DMS53 treated with DMSO at 0.1 percent for 48 hours (cell line): ENCODE measurements around the gene ASB10.

Source experiments
- DNase-seq: peaks from one replicate; lab custom pipeline; 2025; ENCODE audit not compliant: unreplicated experiment; lab: John Stamatoyannopoulos, UW

ASB10 gene

GRCh38 chr7:151211155-151211772 lies 24.2 kb upstream of the ASB10 start:
- no peak for DNase-seq

- DNase-seq = no peak
Measured at GRCh38 chr7:151210087-151210854, 23.2 kb upstream of the ASB10 start, which contains the start of gene H2BK1. H2BK1 (minus strand) TSS chr7:151210488; CDS start chr7:151210318, 170 bp downstream.

GRCh38 chr7:151209588-151209987 lies 22.5 kb upstream of the ASB10 start:
- DNase-seq = no peak

- DNase-seq = no peak
Measured at GRCh38 chr7:151208253-151208862, 21.3 kb upstream of the ASB10 start.

- no peak for DNase-seq
Measured at GRCh38 chr7:151207804-151208203, 20.8 kb upstream of the ASB10 start.

- DNase-seq = no peak
Measured at GRCh38 chr7:151207315-151207714, 20.3 kb upstream of the ASB10 start.

- no peak for DNase-seq
Measured at GRCh38 chr7:151206914-151207313, 19.9 kb upstream of the ASB10 start.

GRCh38 chr7:151205730-151206129 lies 18.7 kb upstream of the ASB10 start:
- DNase-seq = no peak

GRCh38 chr7:151204383-151205032 lies 17.5 kb upstream of the ASB10 start:
- DNase-seq = peak; percentile 38

- DNase-seq = no peak
Measured at GRCh38 chr7:151202836-151203235, 15.8 kb upstream of the ASB10 start.

- DNase-seq = no peak
Measured at GRCh38 chr7:151201751-151202150, 14.7 kb upstream of the ASB10 start.

GRCh38 chr7:151201344-151201743 lies 14.3 kb upstream of the ASB10 start:
- DNase-seq = no peak

- DNase-seq = no peak
Measured at GRCh38 chr7:151198945-151199848, 12.1 kb upstream of the ASB10 start.

GRCh38 chr7:151197932-151198331 lies 10.9 kb upstream of the ASB10 start:
- no peak for DNase-seq

- no peak for DNase-seq
Measured at GRCh38 chr7:151195616-151196450, 8.8 kb upstream of the ASB10 start.

GRCh38 chr7:151194188-151194587 lies 7.1 kb upstream of the ASB10 start:
- no peak for DNase-seq

- DNase-seq = no peak
Measured at GRCh38 chr7:151193203-151193978, 6.3 kb upstream of the ASB10 start.

- DNase-seq = no peak
Measured at GRCh38 chr7:151192002-151192539, 5.0 kb upstream of the ASB10 start.

GRCh38 chr7:151191544-151191943 lies 4.5 kb upstream of the ASB10 start:
- DNase-seq = no peak
